ENCODE data around the gene LRRC2.

DNA sequence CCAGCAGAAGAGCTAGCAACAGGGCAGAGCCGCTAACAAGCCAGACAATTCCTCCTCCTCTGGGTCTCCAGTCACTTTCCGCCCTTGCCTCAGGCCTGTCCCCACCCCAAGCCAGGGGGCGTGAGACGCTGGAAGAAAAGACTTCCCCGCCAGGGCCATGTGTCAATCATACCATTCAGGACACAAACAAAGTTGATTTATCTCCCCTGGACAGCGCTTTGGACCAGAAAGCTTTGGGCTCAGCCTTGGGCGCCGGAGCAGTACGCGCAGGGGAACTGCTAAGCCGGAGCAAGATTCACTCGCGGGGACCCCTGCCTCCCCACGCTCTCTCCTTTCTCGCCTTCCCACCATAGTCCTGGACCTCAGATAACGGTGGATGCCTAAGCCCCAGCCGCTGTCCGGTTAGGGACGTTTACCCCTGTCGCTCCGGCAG, 479 bp downstream of the LRRC2 start:
- no peak for TF ChIP-seq ZNF614 (CRISPR knock-in tag; IDR thresholded peaks at IDR 0.05; ENCODE audit: borderline replicate concordance)
- no peak for TF ChIP-seq NCOR1 (IDR thresholded peaks at IDR 0.05; ENCODE audit: borderline replicate concordance, low read length)
- TF ChIP-seq, protein P1, sequence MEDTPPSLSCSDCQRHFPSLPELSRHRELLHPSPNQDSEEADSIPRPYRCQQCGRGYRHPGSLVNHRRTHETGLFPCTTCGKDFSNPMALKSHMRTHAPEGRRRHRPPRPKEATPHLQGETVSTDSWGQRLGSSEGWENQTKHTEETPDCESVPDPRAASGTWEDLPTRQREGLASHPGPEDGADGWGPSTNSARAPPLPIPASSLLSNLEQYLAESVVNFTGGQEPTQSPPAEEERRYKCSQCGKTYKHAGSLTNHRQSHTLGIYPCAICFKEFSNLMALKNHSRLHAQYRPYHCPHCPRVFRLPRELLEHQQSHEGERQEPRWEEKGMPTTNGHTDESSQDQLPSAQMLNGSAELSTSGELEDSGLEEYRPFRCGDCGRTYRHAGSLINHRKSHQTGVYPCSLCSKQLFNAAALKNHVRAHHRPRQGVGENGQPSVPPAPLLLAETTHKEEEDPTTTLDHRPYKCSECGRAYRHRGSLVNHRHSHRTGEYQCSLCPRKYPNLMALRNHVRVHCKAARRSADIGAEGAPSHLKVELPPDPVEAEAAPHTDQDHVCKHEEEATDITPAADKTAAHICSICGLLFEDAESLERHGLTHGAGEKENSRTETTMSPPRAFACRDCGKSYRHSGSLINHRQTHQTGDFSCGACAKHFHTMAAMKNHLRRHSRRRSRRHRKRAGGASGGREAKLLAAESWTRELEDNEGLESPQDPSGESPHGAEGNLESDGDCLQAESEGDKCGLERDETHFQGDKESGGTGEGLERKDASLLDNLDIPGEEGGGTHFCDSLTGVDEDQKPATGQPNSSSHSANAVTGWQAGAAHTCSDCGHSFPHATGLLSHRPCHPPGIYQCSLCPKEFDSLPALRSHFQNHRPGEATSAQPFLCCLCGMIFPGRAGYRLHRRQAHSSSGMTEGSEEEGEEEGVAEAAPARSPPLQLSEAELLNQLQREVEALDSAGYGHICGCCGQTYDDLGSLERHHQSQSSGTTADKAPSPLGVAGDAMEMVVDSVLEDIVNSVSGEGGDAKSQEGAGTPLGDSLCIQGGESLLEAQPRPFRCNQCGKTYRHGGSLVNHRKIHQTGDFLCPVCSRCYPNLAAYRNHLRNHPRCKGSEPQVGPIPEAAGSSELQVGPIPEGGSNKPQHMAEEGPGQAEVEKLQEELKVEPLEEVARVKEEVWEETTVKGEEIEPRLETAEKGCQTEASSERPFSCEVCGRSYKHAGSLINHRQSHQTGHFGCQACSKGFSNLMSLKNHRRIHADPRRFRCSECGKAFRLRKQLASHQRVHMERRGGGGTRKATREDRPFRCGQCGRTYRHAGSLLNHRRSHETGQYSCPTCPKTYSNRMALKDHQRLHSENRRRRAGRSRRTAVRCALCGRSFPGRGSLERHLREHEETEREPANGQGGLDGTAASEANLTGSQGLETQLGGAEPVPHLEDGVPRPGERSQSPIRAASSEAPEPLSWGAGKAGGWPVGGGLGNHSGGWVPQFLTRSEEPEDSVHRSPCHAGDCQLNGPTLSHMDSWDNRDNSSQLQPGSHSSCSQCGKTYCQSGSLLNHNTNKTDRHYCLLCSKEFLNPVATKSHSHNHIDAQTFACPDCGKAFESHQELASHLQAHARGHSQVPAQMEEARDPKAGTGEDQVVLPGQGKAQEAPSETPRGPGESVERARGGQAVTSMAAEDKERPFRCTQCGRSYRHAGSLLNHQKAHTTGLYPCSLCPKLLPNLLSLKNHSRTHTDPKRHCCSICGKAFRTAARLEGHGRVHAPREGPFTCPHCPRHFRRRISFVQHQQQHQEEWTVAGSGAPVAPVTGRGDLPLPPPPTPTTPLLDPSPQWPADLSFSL (CRISPR knock-in tag; IDR thresholded peaks at IDR 0.05), result no peak
- no peak for TF ChIP-seq NFIC (IDR thresholded peaks at IDR 0.05; ENCODE audit: low read length)
- TF ChIP-seq, protein P2, sequence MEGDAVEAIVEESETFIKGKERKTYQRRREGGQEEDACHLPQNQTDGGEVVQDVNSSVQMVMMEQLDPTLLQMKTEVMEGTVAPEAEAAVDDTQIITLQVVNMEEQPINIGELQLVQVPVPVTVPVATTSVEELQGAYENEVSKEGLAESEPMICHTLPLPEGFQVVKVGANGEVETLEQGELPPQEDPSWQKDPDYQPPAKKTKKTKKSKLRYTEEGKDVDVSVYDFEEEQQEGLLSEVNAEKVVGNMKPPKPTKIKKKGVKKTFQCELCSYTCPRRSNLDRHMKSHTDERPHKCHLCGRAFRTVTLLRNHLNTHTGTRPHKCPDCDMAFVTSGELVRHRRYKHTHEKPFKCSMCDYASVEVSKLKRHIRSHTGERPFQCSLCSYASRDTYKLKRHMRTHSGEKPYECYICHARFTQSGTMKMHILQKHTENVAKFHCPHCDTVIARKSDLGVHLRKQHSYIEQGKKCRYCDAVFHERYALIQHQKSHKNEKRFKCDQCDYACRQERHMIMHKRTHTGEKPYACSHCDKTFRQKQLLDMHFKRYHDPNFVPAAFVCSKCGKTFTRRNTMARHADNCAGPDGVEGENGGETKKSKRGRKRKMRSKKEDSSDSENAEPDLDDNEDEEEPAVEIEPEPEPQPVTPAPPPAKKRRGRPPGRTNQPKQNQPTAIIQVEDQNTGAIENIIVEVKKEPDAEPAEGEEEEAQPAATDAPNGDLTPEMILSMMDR (CRISPR knock-in tag; IDR thresholded peaks at IDR 0.05), result peak; percentile 59
- TF ChIP-seq MTF2 (CRISPR knock-in tag; IDR thresholded peaks at IDR 0.05; ENCODE audit: borderline replicate concordance), result no peak
- no peak for TF ChIP-seq CEBPB (IDR thresholded peaks at IDR 0.05; ENCODE audit: borderline replicate concordance, low read depth, low read length)
- TF ChIP-seq IKZF1 (IDR thresholded peaks at IDR 0.05), result no peak
- TF ChIP-seq, protein P3, sequence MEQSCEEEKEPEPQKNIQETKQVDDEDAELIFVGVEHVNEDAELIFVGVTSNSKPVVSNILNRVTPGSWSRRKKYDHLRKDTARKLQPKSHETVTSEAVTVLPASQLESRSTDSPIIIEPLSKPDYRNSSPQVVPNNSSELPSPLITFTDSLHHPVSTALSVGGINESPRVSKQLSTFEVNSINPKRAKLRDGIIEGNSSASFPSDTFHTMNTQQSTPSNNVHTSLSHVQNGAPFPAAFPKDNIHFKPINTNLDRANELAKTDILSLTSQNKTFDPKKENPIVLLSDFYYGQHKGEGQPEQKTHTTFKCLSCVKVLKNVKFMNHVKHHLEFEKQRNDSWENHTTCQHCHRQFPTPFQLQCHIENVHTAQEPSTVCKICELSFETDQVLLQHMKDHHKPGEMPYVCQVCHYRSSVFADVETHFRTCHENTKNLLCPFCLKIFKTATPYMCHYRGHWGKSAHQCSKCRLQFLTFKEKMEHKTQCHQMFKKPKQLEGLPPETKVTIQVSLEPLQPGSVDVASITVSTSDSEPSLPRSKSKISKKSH (CRISPR knock-in tag; IDR thresholded peaks at IDR 0.05; ENCODE audit: borderline replicate concordance), result no peak
- TF ChIP-seq HOXA7 (CRISPR knock-in tag; IDR thresholded peaks at IDR 0.05), result no peak
- no peak for TF ChIP-seq NR2F6 (IDR thresholded peaks at IDR 0.05)
- no peak for TF ChIP-seq NR2F6 (CRISPR knock-in tag; IDR thresholded peaks at IDR 0.05)

Data from HepG2 (cell line).